GM18526 (cell line): ENCODE measurements around the gene RNF157.

ENCODE experiments used
- POLR2A ChIP-seq: IDR thresholded peaks from 3 replicates; pipeline ENCODE4 v1.6.1; 2011; ENCODE audit not compliant: insufficient read length; ENCODE audit errors: extremely low read depth

RNF157 gene

GRCh38 chr17:76122431-76123190 is 117.7 kb downstream of the RNF157 start:
- TF ChIP-seq POLR2A, result no peak

- TF ChIP-seq POLR2A, result no peak
Measured at GRCh38 chr17:76121932-76122430, 118.3 kb downstream of the RNF157 start.

GRCh38 chr17:76120658-76121008 is 119.7 kb downstream of the RNF157 start:
- no peak for TF ChIP-seq POLR2A

DNA sequence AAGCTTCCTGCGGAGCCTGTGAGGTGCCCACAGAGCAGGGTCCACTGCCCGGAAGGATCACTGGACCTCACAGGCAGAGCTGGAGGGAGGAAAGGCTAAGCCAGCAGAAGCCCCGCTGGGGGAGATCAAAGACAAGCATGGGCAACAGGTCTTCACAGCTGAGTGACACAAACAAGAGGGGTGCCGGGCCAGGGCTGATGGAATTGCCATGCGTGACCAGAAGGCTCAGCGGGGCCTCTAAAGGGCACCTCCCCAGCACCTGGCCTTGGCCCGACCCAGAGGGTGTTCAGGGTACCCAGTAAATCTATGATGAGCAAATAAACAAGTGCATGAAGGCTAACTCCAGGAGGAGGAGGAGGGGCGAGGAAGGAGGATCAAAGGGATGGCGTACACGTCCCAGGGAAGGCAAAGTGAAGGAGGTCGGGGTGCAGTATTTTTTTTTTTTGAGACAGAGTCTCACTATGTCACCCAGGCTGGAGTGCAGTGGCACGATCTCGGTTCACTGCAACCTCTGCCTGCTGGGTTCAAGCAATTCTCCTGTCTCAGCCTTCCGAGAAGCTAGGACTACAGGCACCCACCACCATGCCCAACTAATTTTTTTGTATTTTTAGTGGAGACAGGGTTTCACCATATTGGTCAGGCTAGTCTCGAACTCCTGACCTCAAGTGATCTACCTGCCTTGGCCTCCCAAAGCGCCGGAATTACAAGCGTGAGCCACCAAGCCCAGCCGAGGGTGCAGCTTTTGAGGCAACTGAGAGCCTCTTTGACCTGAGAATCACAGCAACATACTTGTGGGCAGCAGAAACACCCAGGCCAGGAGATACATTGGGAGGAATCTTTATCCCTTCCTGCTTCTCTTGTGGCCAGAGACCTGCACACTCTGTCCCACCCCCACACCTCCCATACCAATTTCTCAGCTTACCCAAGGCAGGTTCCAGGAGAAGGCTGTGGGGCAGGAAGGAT is 120.6 kb downstream of the RNF157 start:
- TF ChIP-seq POLR2A, result no peak

GRCh38 chr17:76115138-76115754 is 125.0 kb downstream of the RNF157 start:
- no peak for TF ChIP-seq POLR2A

DNA sequence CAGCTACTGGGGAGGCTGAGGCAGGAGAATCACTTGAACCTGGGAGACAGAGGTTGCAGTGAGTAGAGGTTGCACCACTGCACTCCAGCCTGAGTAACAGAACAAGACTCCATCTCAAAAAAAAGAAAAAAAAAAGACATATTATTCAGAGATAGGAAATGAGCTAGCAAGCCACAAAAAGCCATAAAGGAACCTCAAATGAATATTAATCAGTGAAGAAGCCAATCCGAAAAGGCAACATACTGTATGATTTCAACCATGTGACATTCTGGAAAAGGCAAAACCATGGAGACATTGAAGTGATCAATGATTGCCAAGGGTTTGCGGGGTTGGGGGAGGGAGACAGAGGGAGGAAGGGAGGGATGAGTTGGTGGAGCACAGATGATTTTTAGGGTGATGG is 128.3 kb downstream of the RNF157 start:
- TF ChIP-seq POLR2A, result no peak

DNA sequence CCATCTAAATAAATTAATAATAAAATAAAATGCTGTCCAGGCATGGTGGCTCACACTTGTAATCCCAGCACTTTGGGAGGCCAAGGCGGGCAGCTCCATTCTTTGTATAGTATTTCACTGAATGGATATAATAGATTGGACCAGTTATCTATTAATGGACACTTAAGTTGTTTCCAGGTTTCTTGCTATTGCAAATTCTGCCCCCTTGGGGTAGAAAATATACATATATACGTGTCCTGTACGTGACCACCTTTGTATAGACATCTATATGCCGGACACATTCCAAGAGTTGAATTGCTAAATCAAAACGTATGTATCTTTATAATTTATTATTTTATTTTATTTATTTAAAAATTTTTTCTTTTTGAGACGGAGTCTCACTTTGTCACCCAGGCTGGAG is 132.8 kb downstream of the RNF157 start:
- no peak for TF ChIP-seq POLR2A

- no peak for TF ChIP-seq POLR2A
Measured at GRCh38 chr17:76106703-76107102, 133.6 kb downstream of the RNF157 start.

GRCh38 chr17:76104896-76105231 is 135.4 kb downstream of the RNF157 start:
- no peak for TF ChIP-seq POLR2A

DNA sequence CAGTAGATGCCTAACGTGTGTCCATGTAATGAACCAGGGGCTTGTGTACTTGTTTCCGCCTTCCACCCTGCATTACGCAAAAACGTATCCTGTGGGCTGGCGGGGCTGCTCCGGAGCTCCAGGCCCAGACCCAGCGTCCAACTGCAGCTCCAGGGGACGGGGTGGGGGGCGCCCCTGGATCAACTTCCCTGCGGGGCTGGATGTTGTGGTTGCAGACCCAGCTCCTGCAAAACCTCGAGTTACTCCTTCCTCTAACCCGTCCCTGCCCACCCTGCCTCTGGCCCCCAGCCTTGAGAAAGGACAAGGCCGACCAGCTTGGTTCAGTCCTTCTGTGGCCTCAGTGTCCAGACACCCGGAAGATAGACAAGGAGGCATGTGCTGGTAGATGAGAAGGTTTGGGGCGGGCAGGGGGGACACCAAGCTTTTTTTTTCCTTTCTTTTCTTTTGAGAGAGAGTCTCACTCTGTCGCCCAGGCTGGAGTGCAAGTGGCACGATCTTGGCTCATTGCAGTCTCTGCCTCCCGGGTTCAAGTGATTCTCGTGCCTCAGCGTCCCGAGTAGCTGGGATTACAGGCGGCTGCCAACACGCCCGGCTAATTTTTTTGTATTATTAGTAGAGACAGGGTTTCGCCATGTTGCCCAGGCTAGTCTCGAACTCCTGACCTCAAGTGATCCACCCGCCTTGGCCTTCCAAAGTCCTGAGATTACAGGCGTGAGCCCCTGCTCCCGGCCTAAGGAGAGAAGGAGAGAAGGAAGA is 136.0 kb downstream of the RNF157 start:
- TF ChIP-seq POLR2A, result no peak

- TF ChIP-seq POLR2A, result peak; percentile 83
Measured at GRCh38 chr17:76103274-76104139, 136.8 kb downstream of the RNF157 start, which contains the start of gene EXOC7. TSS of gene EXOC7 (minus strand) at chr17:76103787. CDS start at chr17:76103692, 95 bp downstream.

- TF ChIP-seq POLR2A, result no peak
Measured at GRCh38 chr17:76102944-76103273, 137.4 kb downstream of the RNF157 start.

- no peak for TF ChIP-seq POLR2A
Measured at GRCh38 chr17:76097716-76098295, 142.5 kb downstream of the RNF157 start.

GRCh38 chr17:76095943-76096342 is 144.3 kb downstream of the RNF157 start:
- no peak for TF ChIP-seq POLR2A

- TF ChIP-seq POLR2A, result no peak
Measured at GRCh38 chr17:76094046-76094445, 146.2 kb downstream of the RNF157 start.
